Stimulated activated CD4-positive, alpha-beta T cell treated with anti-CD3 and anti-CD28 coated beads, TNF-alpha, amount 100 ng/mL, for 1 hour (primary cell): Measurements from ENCODE around the gene RRAGB.
"Not testable (repeated sequence)": the region's sequence is repeated elsewhere in the genome, so short reads cannot be mapped to it uniquely, and the experiment has no call there.

Experiments used
- DNase-seq, 3 donors: peaks; one replicate each; pipeline ENCODE4 v3.0.0-alpha.2; 2020; ENCODE audit warnings: low read depth in 3 of 3, low spot score in 1 of 3

RRAGB gene

DNA sequence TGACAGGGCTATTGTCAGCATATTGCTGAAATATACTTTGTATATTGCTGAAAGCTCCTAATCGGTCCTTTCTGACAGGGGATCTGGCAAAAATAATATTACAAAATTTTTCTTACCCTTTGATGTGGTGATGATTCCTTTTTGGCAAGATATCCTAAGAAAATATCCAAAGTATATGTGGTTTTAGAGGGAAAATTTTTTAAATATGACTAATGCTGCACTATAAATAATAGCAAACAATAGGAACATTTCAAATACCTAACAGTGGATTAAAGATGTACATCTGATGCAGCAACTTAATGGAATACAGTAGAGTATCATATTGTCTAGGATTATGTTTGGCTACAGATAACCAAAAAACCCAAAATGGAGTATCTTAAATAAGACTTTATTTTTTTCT, 49.6 kb downstream of the RRAGB start:
- no peak for DNase-seq

DNA sequence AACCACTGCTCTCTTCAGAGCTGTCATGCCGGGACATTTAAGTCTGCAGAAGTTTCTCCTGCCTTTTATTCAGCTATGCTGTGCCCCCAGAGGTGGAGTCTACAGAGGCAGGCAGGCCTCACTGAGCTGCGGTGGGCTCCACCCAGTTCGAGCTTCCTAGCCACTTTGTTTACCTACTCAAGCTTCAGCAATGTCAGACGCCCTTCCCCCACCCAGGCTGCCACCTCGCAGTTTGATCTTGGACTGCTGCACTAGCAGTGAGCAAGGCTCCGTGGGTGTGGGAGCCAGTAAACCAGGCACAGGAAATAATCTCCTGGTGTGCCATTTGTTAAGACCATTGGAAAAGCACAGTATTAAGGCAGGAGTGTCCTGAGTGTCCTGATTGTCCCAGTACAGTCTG, 56.9 kb downstream of the RRAGB start:
- DNase-seq: not testable (repeated sequence)

DNA sequence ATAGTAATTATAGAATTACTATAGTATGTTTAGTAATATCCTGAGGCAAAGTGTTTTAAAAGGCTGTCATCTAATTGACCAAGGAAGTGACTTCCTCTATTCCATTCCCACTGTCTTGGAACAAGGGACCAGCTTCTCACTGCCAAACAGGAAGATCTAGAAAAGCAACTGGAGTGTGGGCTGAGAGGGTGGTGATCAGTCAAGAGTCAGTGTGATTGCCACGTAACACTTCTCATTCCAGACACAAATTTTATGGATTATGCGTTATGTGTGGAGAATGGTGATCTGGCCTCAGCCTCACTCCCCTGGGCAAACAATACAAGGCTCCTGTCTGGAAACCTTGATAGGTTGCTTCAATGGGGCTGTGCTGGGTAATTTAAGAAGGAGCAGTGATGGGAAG, 60.0 kb downstream of the RRAGB start:
- no peak for DNase-seq

DNA sequence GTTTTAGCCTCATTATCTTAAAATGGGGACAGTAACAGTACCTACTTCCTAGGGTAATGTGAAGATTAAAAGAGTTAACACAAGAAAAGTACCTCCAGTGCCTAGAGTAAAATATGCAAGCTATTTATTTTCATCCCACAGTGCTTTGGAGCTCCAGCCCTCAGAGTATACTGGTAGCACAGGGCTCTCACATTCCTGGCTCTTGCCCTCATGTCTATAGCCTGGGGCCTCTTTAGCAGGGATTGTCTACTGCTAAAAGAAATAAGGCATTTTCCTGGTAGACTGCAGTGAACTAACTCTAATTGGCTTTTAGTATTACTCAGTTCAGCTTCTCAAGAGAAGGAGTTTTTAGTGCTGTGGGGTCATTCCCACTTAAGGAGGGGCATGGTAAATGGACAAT, 60.8 kb downstream of the RRAGB start:
- no peak for DNase-seq

DNA sequence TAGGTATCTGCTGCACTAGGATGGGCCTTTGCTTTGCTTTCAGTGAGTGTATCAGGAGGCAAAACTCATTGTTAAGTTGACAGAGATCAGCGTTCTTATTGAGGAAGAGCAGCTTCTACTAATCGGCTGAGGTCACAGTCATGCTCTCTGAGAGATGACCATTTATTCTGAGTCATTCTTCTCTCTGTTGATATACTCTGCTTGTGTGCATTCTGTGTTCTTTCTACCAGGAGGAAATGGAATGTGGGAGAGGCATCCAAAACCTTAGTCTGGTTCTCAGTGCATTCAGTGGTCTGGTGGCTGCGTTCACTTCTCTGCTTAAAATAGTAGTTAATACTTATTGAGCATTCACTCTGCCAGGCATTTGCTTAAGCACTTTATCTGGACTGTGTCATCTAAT, 66.2 kb downstream of the RRAGB start:
- no peak for DNase-seq

DNA sequence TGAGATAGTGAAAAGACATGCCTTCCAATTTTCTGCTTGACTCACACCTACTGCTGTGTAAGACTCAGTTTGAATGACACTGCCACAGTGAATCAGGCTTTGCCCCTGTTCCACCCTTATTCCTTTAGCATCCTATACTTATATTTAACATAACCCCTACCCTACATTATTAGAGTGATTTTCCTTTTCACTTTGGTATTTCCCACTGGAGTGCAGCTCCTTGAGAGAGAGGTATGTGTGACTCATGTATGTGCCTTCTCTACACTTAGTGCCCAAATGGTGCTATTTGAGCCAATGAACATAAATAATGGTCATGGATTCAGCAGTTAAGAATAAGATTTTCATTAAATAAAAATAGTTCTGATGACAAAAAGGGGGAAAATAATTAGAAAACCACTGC, 69.5 kb downstream of the RRAGB start:
- no peak for DNase-seq

DNA sequence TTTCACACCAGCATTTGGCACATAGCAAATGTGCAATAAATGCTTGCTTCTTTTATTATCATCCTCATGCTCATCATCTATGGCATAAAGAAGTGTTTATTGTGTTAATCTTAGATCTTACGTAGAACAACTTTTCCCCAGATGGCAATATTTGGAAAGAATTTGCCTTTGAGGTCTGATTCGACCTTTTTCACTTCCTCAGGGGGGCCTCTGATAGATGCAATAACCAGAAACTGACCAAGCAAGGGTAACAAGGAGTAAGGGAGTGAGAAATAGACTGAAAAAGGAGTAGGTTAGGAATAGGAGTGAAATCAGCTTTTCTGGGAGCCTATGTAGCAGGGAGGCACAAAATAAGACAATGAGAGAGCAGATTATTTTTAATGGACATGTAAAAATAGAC, 70.2 kb downstream of the RRAGB start:
- no peak for DNase-seq

DNA sequence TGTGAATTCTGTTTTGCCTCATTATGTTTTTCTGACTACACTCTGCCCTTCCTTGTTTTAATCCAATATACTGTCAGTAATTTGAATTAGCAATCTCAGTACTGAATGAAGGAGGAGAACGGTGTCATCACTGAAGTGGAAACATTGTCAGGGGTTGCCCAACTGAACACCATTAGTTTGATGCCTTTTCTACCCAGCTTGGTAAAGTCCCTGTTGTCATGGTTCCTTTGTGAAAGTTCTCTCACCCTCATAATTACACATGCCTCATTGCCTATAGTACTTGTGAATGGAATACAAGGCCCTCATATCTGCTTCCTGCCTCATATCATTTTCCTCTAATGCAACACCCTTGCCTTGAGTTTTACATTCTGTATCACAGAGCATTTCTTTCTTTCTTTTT, 76.9 kb downstream of the RRAGB start:
- DNase-seq: no peak

DNA sequence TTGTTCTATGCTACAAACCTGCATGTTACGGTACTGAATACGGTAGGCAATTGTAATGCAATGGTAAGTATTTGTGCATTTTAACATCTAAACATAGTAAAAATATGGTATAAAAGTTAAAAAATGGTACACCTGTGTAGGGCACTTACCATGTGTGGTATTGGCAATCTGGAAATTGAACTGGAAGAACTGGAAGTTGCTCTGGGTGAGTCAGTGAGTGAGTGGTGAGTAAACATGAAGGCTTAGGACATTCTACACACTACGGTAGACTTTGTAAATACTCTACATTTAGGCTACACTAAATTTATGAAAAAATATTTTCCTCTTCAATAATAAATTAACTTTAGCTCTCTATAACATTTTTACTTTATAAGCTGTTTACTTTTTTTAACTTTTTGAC, 78.9 kb downstream of the RRAGB start:
- DNase-seq: no peak

DNA sequence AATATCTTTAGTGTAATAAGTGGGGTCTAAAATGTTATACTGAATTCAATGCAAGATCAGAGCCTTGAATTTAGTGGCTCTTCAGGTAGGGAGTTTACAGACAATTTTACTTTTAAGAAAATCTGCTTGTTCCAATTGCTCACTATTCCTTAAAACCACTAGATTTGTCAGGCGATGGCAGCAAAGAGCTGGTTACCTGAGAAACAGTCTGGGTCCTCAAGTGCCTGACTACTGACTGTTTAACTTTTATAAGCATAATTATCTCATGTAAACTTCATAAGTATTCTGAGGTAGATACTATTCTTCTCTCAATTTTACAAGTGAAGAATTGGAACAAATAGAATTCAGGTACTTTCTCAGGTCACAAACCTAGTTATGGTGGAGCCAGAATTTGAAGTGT, 84.3 kb downstream of the RRAGB start:
- no peak for DNase-seq
